Measurements from ENCODE around the gene CDK6.

The CDK6 gene

GRCh38 chr7:92827464-92828120 lies 8.8 kb downstream of the CDK6 start:
- no peak for DNase-seq
- Histone ChIP-seq H3K4me3 (ENCODE audit: low read depth, low read length) (no peak overlapping the region), H3K36me3 (replicated peaks) (peaks cover 11% of the 10 kb centered on the region), H3K27ac (no peak overlapping the region), H3K27me3 (replicated peaks) (no peaks in the 10 kb centered on the region)
- no peak for TF ChIP-seq CTCF (IDR thresholded peaks at IDR 0.05; ENCODE audit: low read depth, low read length, missing control alignments)
- in situ Hi-C loops (cut with HindIII; ENCODE audit: low pct_ligation_motif_present, low sequenced_read_pairs): no loop called here

- Histone ChIP-seq H3K36me3 (replicated peaks) (peaks cover 9% of the 10 kb centered on the region), H3K4me3 (ENCODE audit: low read depth, low read length) (no peak overlapping the region), H3K27ac (no peak overlapping the region), H3K27me3 (replicated peaks) (no peaks in the 10 kb centered on the region)
- DNase-seq: no peak
- in situ Hi-C loops (cut with HindIII; ENCODE audit: low pct_ligation_motif_present, low sequenced_read_pairs): no loop called here
- TF ChIP-seq CTCF (IDR thresholded peaks at IDR 0.05; ENCODE audit: low read depth, low read length, missing control alignments): no peak
Measured at GRCh38 chr7:92826258-92826938, 10.0 kb downstream of the CDK6 start.

- Histone ChIP-seq H3K27ac (no peak overlapping the region), H3K27me3 (replicated peaks) (no peaks in the 10 kb centered on the region), H3K36me3 (replicated peaks) (peaks cover 4% of the 10 kb centered on the region), H3K4me3 (ENCODE audit: low read depth, low read length) (no peak overlapping the region)
- no peak for TF ChIP-seq CTCF (IDR thresholded peaks at IDR 0.05; ENCODE audit: low read depth, low read length, missing control alignments)
- in situ Hi-C loops (cut with HindIII; ENCODE audit: low pct_ligation_motif_present, low sequenced_read_pairs): no loop called here
- DNase-seq: no peak
Measured at GRCh38 chr7:92824901-92825480, 11.4 kb downstream of the CDK6 start.

- no peak for DNase-seq
- H3K27me3 ChIP-seq (replicated peaks): no peaks in the 10 kb centered on the region
- H3K27ac ChIP-seq: no peak overlapping the region
- no peak for TF ChIP-seq CTCF (IDR thresholded peaks at IDR 0.05; ENCODE audit: low read depth, low read length, missing control alignments)
- no peak overlapping the region for H3K4me3 ChIP-seq (ENCODE audit: low read depth, low read length)
- in situ Hi-C loops (cut with HindIII; ENCODE audit: low pct_ligation_motif_present, low sequenced_read_pairs): no loop called here
- peaks cover 4% of the 10 kb centered on the region for H3K36me3 ChIP-seq (replicated peaks)
Measured at GRCh38 chr7:92824450-92824849, 11.9 kb downstream of the CDK6 start.

- no peak for DNase-seq
- no peaks in the 10 kb centered on the region for H3K27me3 ChIP-seq (replicated peaks)
- in situ Hi-C loops (cut with HindIII; ENCODE audit: low pct_ligation_motif_present, low sequenced_read_pairs): no loop called here
- no peak overlapping the region for H3K27ac ChIP-seq
- H3K4me3 ChIP-seq (ENCODE audit: low read depth, low read length): no peak overlapping the region
- no peak for TF ChIP-seq CTCF (IDR thresholded peaks at IDR 0.05; ENCODE audit: low read depth, low read length, missing control alignments)
- H3K36me3 ChIP-seq (replicated peaks): peaks cover 4% of the 10 kb centered on the region
Measured at GRCh38 chr7:92823042-92823441, 13.3 kb downstream of the CDK6 start.
